NCI-H2081 (cell line): ENCODE data around the gene GALNT18.

Experiments used
- DNase-seq, 2 experiments: peaks; one replicate each; lab custom pipeline; 2025; lab: John Stamatoyannopoulos, UW

GALNT18 gene

DNA sequence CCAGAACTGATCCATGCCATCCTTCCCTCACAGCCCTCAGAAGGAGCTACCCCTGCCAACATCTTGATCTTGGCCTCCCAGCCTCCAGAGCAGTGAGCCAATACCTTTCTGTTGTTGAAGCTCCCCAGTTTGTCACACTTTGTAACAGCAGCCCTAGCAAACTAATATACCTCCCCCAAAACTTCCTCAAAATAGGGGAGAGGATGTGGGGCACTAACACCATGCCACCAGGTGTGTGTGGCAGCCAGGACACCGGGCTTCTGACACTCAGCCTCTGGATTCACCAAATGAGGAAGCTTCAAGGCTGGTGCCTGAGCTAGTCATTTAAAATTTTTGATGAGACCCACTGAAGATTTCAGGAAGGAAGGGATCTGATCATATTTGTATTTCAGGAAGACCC, 353.7 kb downstream of the GALNT18 start:
- DNase-seq: no peak

DNA sequence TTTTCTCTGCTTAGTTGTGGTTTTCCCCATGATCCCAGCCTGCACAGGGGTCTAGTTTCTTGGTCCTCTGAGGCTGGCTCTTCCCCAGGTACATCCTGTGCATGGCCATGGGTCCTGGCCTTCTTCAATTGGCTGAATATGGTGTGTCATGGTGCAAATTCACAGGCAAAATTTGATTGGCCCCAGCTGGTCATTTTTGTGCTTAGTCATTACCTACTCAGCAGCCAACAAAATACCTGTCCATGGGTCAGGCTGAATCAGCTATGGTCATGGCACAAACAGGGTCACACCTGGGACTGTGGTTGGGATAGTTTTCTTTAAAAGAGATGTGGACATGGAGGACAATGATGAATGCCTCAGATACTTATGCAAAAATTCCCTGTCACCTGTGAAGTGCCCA, 354.5 kb downstream of the GALNT18 start:
- no peak for DNase-seq

DNA sequence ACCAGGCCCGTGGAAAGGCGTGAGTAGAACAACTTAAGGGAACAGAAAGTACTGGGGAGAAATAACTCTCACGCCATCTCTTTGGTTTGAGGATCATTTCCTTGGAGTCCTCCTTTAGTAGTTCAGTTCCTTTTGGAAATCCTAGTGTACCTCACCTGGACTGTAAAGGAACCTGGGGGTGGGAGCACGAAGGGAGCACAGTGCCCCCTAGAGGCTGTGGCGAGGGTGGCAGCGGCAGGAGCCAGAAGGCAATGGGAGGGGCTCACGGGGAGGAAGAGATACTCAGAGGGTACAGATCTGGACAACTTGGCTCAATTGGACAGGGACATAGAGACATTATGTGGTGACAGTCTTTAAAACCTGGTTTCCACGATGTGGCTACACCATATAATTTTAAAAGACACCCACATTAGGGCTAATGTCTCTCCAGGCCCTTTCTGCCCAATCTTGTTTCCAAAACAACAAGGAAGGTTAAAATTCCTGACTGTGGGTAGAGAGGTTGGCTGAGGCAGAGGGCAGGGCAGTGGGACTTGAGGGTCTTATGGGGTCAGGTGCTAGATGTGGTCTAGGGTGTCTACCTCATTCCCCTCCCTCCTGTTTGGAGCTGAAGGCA, 355.7 kb downstream of the GALNT18 start:
- DNase-seq: peak; percentile 30 to 54

DNA sequence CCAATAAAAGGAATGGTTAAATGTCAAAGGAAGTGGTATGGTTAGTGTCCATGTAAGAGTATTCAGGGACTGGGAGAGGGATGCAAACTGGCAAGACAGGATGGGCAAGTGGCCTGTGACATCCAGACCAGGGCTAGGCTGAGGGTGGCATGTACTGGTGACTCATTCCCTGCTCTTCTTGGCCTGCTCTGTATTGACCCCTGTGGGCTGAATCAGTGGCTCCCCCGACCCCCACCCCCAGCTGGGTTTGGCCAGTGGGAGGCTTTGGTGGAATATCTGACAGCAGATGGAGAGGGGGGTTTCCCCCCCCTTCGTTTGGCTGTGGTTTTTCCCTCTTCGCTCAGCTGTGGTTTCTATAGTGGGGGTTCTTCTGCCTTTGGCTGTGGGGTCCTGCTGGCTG, 356.5 kb downstream of the GALNT18 start:
- DNase-seq: no peak

DNA sequence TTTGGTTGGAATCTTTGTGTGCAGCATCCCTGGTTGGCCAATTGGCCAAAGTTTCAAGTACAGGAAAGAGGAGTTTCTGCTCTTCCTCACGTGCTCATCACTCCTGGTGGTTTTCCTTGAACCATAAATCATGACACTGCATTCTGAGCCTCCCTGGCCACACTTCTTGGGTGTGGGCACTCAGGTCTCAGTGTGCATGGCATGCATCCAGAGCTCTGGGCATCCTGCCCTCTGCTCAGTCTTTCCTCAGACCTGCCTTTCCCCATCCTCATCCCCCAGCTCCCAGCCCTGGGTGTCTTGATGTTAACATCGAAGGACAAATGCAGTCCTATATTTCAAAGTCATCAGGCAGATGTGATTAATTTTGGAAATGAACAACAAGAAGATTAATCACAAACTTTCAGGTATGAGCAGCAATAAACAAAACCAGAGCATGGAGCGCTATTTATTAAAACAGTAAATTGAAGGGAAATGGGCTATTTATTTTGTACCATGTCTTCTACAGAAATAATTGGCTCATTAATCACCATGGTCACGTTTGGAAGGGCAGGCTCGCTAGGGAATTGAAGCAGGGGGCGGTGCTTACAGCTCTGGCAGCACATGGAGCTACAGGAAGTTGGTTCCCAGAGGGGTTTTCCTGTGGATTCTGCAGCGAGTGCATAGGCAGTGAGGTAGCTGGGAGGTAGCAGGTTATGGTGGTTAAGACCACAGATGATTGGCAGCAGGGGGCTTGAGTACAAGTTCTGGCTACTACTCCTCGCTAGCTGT, 358.4 kb downstream of the GALNT18 start:
- peak; percentile 69 to 90 for DNase-seq

DNA sequence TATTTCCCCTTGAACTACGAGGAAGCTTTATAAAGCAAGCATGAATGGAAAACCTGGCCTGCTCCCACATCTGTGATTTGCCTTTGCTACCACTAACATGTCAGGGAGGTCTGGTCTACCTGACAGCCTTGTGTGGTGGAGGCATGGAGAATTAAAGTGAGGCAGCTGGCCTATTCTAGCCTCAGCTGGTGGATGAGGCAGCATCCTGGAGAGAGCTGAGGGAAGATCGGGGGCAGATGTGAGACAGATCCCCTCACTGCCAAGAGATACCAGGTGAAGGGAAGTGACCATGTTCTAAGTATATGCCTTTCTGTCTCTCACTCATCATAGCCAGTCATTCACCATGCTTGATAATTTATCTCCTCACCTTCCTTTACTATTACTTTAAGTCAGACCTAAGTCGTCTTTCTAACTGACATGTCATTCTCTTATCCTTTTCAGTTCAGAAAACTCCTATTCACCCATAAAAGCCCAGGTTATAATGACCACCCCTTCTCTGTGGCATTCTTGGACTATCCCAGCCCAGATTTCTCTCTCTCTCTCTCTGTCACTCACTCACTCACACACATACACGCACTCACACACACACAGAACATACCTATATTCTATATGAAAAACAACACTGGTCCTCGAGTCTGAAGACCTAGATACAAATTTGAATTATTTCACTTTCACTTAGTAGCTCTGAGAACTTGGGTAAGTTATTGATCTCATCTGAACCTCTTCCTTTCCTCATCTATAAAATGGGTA, 359.5 kb downstream of the GALNT18 start:
- DNase-seq: no peak

DNA sequence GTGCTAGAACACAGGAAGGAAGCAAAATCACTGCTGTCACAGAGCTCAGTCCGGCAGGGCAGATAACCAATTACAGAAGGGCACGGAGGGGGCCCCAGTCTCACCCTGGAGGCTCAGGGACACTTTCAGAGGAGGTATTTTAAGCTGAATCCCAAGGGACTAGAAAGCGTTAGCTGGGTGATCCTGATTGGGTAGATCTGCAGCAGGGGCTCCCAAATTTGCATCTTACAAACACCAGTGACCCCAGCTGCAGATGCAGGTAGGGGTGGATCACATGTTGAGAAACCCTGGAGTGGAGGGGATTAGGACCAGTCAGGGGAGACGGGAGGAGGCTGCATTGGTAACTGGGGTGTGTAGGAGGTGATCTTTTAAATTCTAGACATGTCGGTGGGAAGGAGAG, 360.2 kb downstream of the GALNT18 start:
- DNase-seq: no peak

DNA sequence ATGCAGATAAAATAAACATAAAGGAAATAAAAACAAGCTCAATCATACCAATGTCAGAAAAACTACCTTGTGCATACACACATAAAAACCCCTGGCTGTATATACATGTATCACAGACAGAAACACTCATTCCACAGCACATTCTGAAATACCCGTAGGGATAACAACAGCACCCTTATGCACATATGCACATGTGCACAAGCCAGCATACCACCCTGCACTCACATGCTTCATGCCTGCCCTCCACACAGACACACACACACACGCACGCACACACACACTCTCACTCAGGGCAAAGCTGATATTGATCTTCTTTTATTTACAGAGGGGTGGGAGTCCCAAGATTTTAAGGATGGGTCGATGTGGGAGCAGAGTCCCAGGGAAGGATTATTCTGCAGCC, 360.9 kb downstream of the GALNT18 start:
- no peak for DNase-seq

DNA sequence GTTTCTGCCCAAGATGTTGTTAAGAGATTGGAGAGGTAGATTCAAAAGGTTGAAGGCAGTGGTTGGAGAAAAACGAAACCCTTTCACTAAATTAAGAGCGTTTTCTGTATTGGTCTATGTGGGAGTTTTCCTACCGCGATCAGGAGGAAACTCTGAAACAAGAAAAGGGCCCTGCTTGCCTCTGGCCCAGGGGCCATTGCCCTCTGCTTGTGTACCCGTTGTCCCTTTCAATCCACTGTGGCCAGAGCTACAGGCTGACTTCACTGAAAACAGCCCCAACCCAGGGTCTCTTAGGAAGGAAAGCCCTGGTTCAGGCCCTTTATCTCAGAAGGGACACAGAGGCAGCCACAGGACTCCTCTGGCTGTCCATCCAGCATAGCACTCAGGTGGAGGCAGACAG, 367.8 kb downstream of the GALNT18 start:
- DNase-seq: no peak

DNA sequence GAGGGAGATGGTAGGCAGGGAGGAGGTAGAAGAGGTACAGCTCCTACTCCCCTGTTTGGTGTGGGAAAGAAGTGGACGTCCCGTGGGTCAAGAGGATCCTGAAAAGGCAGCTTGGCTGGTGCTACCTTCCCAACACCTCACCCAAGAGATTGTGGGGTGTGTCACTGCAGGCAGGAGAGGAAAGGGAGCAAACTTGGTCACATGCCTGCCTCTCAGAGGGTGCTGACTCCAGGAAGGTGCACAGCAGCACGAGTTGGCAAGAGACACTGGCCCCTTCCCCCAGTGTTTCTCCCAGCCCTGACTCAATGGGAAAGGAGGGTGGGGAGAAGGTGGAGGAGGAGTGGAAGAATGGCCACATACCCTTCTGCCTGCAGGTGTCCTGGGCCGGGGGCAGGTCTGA, 368.3 kb downstream of the GALNT18 start:
- no peak for DNase-seq

DNA sequence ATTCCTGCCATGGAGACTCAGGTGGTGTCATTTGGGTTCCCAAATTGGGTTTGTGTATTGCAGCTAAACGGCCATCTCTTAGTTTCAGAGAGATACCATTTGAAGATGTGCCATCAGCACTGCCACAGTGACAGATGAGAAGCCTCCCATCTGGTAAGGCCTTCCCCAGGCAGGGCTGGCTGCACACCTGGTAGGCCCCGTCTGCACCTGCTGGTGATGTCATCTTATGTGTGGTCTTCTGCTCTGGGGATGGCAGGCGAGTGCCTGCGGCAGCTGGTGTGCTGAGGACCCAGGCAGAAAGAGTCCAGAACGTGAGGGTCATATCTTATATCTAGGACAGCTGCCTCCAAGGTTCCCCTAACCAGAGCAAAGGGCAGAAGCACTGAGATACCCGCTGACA, 369.4 kb downstream of the GALNT18 start:
- DNase-seq: peak in 1 of 2 experiments; percentile 55

DNA sequence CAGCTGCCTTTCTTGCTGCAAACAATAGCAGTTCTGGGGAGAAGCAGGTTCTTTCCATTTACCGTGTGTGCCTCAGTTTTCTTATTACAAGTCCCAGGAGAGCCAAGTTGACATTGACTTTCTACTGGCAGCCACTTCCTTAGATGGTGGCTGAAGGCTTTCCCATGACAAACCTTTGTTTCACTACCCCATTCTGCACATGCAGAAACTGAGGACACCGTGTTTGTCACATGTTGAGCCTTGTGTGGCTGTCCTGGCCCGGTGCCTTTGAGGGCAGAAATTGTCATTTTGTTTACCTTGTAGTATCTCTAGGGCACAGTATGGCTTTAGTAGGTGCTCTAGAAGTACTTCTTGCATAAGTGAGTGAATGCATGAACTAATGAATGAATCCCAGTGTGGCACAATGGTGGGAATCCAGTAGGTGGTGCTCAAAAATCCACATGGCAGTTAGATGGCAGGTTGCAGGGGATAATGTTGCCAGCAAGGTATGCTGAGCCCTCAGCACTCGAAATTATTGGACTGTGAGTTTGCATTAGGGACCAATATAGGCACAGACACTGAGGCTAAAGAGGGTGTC, 370.3 kb downstream of the GALNT18 start:
- DNase-seq: no peak

DNA sequence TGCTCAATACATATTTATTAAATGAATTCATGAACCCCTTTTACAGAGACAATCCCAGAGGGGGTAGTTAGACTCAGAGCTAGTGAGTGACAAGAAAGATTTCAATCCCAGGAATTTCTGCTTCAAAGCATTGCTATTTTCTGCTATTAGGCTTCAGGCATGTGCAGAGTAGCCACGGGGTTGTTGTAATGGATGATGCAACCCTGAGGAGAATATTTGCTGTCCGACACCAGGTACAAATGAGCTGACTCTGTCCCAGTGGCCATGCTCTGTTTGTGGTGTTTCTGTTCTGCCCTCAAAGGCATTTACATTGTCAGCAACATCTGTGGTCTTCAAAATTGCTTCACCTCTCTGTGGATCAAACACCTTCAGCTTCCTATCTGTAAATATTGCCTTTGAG, 371.3 kb downstream of the GALNT18 start:
- no peak for DNase-seq

DNA sequence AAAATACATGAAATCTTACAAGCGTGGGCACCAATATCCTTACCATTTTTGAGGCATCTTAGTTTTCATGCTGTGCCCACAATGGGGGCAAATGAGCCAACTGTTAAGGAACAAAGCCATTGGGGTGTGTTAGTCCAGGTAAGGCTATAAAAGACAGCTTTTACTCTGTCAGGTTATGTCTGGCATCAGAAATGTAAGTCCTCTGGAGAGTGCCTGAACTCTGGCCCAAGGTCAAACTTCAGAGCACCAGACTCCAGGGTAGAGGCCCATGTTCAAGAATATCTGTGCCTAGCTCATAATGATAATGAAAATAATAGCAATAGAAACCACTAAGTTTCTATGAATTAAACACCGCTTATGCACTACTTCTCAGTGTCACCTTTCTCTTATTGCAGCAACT, 374.2 kb downstream of the GALNT18 start:
- no peak for DNase-seq

DNA sequence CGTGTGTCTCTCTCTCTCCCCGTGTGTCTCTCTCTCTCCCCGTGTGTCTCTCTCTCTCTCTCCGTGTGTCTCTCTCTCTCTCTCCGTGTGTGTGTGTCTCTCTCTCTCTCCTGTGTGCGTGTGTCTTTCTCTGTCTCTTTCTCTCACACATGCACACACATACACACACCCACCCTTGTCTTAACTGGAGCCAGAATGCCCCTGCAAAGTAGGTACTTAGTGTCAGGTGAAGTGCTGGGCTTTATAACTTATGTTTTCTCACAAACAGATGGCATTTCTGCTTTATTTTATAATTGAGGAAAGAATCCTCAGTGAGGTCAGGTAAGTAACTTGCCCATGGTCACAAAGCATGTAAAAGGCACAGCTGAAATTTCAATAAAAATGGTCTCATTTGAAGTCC, 374.7 kb downstream of the GALNT18 start:
- DNase-seq: no peak

DNA sequence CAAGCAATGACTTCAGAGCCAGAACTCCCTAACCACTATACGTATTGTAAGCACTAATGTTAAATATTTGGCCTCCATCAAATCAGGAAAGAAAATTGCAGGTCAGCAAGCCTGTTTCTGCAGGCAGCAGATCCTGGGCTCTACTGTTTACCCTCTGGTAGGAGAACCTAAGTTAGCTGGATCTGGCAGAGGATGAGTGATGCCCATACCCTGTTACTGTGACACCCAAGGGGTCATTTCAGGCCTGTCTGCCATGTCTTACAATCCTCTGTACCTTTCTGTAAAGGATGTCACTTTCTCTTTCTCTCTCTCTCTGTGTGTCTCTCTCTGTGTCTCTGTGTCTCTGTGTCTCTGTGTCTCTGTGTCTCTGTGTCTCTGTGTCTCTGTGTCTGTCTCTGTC, 375.6 kb downstream of the GALNT18 start:
- DNase-seq: no peak

DNA sequence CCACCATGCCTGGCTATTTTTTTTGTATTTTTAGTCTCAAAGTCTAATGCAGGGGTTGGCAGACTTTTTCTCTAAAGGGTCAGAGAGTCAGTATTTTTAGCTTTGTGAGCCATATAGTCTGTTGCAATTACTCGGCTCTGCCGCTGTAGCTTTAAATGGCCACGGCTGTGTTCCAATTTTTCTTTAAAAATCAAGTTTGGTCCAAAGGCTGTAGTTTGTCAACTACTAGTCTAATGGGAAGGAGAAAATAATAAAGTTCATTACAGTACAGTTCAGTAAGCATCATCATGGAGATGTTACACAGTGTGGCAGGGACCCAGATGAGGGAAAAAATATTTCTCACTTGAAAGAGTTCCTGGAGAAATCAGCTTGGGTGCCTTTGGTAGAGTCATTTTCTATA, 376.4 kb downstream of the GALNT18 start:
- DNase-seq: no peak

DNA sequence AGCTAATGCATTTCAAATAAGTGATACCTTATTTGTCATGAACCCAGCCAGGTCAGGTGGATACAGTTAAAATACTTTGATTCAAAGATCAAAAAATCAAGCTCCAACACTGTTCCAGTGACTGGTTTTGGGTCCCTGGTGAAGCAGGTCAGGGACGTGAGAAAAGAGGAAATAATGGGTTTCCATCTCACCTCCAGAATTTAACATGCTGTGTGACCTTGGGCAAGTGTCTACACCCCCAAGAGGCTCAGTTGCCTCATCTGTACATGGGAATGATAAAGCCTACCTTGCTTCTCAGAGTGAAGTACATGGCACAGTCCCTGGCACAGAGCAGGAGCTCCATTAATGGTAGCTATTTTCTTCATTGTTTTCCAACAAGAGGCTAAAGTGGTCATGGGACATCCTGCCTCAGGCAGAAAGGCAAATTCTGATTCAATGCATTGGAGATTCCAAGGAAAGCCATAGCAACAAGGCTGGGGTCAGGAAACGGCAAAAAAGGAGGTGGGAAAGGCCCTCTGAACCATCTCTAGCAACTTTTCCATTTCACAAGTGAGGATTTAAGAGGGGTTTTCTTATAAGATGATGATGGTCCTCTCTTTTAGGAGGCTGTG, 377.2 kb downstream of the GALNT18 start:
- no peak for DNase-seq

DNA sequence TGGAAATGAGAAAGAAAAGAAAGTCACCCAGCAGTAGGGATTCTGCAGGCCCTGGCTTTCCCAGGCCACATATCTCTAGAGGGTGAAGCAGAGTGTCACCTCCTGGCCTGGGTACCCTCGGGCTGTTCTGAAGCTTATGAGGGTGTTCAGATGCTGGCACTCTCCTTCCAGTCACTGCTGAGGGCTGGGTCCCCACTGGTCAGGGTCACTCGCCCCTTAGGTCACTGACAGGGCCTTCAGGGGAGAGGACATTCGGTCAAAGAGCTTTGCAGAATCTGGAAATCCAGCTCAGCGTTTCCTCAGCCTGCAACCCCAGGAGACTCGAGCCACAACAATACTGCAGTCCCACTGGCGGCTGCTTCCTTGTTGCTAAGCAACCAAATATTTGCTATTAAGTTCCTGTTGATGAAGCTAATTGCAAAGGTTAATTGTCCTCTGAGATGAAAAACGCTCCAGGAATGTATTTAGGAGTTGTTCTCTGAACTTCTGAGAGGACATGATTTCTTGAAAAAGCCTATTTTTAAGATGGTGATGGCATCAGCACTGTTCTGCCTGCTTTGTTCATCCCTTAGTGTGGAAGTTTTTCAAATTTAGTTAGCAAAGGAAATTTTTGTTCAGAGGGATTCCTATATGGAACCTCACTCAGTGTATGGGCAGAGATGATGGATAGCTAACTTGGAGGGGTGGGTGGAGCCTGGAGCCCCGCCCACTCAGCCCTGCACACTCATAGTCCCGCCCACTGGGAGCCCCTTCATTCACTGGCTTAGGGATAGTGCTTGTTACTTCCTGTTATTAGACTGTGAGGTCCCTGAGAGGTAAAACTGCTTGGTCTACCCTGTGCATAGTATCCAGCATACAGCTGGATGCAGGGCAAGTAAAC, 378.0 kb downstream of the GALNT18 start:
- DNase-seq: peak in 1 of 2 experiments; percentile 70

DNA sequence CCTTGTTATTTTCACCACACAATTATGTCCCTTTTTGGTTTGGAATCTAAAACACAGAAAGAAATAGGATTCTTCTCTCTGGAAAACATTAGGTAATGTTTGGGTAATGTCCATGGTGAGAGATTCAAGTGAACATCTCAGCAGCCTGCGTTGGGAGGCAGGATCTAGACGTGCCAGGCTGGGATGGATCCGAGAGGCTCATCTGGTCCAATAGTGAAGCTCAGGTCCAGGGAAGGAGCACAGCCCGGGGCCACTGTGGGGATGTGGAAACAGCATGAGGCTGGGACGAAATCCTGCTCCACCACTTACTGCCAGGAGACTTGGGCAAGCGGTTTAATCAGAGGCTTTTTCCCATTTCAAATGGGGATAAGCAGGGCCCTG, 378.6 kb downstream of the GALNT18 start:
- no peak for DNase-seq

DNA sequence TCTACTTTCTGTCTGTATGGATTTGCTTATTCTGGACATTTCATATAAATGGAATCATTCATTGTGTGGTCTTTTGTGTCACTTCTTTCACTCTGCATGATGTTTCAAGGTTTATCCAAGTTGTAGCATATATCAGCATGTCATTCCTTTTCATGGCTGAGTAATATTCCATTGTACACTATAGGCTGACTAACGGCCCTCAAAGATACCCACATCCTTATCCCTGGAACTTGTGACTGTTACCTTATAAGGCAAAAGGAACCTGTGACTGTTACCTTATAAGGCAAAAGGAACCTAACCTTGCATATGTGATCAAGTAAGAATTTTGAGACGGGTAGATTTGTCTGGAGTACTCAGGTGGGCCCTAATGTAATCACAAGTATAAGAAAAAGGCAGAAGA, 380.5 kb downstream of the GALNT18 start:
- no peak for DNase-seq
